ENCODE measurements around the gene PMEL. TPM values are rescaled to one million over a fixed set of nuclear protein-coding genes. Genes with fewer than 3 reads are reported as not detected.
A peak's percentile ranks its signal among the peaks of the same experiment; 100 is the strongest.
"Not testable (repeated sequence)": the region's sequence is repeated elsewhere in the genome, so short reads cannot be mapped to it uniquely, and the experiment has no call there.

Gene PMEL
- total RNA-seq, 2 donors from 2014 or later = 0.63 TPM; not detected in 1

DNA sequence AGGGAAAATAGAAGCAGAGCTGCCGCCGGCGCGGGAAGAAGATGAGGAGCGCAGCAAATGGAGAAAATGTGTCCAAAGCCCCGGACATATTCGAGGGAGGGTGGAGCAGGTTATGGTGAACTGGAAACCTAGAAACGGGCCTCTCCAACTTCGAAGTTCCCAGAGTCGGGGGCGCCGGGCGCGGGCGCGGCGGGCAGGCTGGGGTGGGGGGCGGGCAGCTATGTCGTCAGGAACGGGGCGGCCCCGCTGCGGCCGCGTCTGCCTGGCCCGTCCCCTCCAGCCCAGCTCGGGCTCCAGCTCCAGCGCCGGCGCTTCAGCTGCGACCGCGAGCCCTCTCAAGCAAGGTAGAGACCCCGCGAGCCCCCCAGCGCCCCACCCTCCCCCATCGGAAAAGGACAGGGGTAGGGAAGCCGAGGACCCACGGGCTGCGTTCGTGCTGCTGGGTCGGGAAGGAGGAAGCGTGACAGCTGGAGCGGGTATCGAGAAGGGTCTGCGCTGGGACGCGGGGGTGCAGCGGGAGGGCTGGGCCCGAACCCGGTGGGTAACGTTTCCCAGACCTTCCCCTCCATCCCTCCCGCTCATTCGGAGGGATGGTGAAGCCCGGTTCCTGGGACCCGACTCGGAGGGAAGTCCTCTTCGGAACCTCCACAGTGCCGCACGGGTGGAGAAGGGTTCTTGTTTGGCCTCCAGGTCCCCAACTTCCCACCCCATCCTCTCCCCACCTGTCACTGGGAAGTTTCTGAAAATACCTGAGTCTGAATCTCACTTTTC, 33.9 kb downstream of the PMEL start:
- H3K36me3 Mint-ChIP-seq (ENCODE audit: low read depth) = peaks cover 23% of the 10 kb centered on the region
- H3K9me3 ChIP-seq (ENCODE audit: control insufficient read depth, low read length, poor library complexity, severe bottlenecking) = no peaks in the 10 kb centered on the region
- H3K27me3 Mint-ChIP-seq = no peaks in the 10 kb centered on the region
- peaks cover 61% of the 10 kb centered on the region for H3K4me1 Mint-ChIP-seq
- no peak for ATAC-seq
- peak overlapping the region; percentile 100 for H3K27ac Mint-ChIP-seq
- H3K4me3 Mint-ChIP-seq = peak overlapping the region; percentile 100
- DNase-seq = peak in 2 of 3 donors; percentile 30 to 34

GRCh38 chr12:55931317-55931779, 34.5 kb downstream of the PMEL start:
- ATAC-seq (no peak), DNase-seq (no peak)
- Mint-ChIP-seq H3K4me3 (peak overlapping the region; percentile 100), H3K27me3 (no peaks in the 10 kb centered on the region), H3K36me3 (ENCODE audit: low read depth) (peaks cover 23% of the 10 kb centered on the region), H3K4me1 (peaks cover 59% of the 10 kb centered on the region), H3K27ac (peak overlapping the region; percentile 100)
- no peaks in the 10 kb centered on the region for H3K9me3 ChIP-seq (ENCODE audit: control insufficient read depth, low read length, poor library complexity, severe bottlenecking)

DNA sequence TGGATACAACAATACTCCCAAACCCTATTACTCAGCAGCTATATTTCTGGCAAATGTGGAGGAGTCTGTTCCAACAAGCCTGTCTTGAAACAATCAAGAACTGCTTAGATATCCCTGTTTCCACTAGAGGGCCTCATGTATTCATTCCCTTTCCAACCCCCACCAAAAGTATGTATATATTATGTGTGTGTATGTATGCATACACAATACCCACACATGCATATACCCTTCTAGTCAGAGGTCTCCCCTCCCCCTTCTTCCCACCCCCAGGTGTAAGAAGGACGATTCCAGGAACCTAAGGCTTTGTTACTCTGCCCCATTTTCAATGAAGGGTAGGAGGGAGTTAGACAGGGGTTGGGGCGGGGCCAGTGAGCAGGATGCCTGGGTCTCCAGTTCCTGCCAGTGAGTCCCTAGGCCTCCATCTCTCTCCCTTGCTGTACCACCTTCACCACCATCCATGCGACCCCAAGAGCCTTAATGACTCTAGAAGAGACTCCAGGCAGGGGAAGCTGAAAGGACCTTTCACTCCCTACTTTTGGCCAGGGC, 35.0 kb downstream of the PMEL start, which contains the start of gene DGKA:
TSS of gene DGKA (plus strand) at position 392 of the 546 bp plus-strand sequence. CDS start 5,342 bp downstream, outside the sequence.
- Mint-ChIP-seq H3K4me1 (peaks cover 60% of the 10 kb centered on the region), H3K27ac (peak within 1 kb of the TSS; percentile 100), H3K27me3 (no peaks in the 10 kb centered on the region), H3K4me3 (peak within 1 kb of the TSS; percentile 100), H3K36me3 (ENCODE audit: low read depth) (peaks cover 20% of the 10 kb centered on the region)
- no peaks in the 10 kb centered on the region for H3K9me3 ChIP-seq (ENCODE audit: control insufficient read depth, low read length, poor library complexity, severe bottlenecking)
- peak; percentile 32 for ATAC-seq
- DNase-seq = peak; percentile 46 to 51 (median 51)

DNA sequence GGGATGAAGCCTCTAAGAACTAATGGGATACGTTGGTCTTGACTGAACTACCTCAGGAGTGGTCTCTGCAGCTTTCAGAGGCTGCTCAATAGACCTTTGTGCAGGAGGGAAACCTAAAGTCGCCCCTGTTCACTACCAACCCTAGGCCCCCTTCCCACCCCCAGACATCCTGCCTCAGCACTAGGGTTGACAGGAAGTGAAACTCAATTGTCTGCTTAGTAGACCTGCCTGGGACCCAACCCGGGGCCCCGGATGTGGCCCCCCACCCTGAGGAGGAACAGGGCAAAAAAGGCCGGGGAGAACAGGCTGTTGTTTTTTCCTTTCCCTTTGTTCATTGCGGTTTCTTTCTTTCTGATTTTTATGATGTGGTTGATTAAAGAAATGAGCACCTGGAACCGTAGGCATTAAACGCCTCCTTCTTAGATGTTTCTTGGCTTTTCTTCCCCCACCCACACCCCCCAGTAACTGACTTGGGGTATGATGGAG, 36.5 kb downstream of the PMEL start:
- H3K4me1 Mint-ChIP-seq = peaks cover 60% of the 10 kb centered on the region
- peak overlapping the region; percentile 100 for H3K4me3 Mint-ChIP-seq
- H3K36me3 Mint-ChIP-seq (ENCODE audit: low read depth) = peaks cover 23% of the 10 kb centered on the region
- peak; percentile 67 to 84 (median 70) for DNase-seq
- no peaks in the 10 kb centered on the region for H3K9me3 ChIP-seq (ENCODE audit: control insufficient read depth, low read length, poor library complexity, severe bottlenecking)
- ATAC-seq = peak; percentile 71
- peak overlapping the region; percentile 100 for H3K27ac Mint-ChIP-seq
- H3K27me3 Mint-ChIP-seq = no peaks in the 10 kb centered on the region

- peak; percentile 9 for ATAC-seq
- Mint-ChIP-seq H3K27me3 (no peaks in the 10 kb centered on the region), H3K4me1 (peaks cover 60% of the 10 kb centered on the region), H3K27ac (peak within 1 kb of the TSS; percentile 100), H3K36me3 (ENCODE audit: low read depth) (peaks cover 20% of the 10 kb centered on the region), H3K4me3 (peak within 1 kb of the TSS; percentile 100)
- DNase-seq = peak; percentile 22 to 47 (median 27)
- H3K9me3 ChIP-seq (ENCODE audit: control insufficient read depth, low read length, poor library complexity, severe bottlenecking) = no peaks in the 10 kb centered on the region
Measured at GRCh38 chr12:55927588-55928502, 38.0 kb downstream of the PMEL start, which contains the start of gene PYM1. TSS of gene PYM1 (minus strand) at chr12:55927894. CDS start at chr12:55927761, 133 bp downstream.

GRCh38 chr12:55926738-55927587, 38.9 kb downstream of the PMEL start:
- Mint-ChIP-seq H3K4me3 (peak overlapping the region; percentile 98), H3K4me1 (peaks cover 63% of the 10 kb centered on the region), H3K36me3 (ENCODE audit: low read depth) (peaks cover 20% of the 10 kb centered on the region), H3K27me3 (no peaks in the 10 kb centered on the region), H3K27ac (peak overlapping the region; percentile 100)
- DNase-seq = peak; percentile 70 to 87 (median 81)
- H3K9me3 ChIP-seq (ENCODE audit: control insufficient read depth, low read length, poor library complexity, severe bottlenecking) = no peaks in the 10 kb centered on the region
- peak; percentile 53 for ATAC-seq

GRCh38 chr12:55925870-55926737, 39.7 kb downstream of the PMEL start:
- peak overlapping the region; percentile 98 for H3K4me3 Mint-ChIP-seq
- H3K9me3 ChIP-seq (ENCODE audit: control insufficient read depth, low read length, poor library complexity, severe bottlenecking) = no peaks in the 10 kb centered on the region
- H3K27me3 Mint-ChIP-seq = no peaks in the 10 kb centered on the region
- H3K4me1 Mint-ChIP-seq = peaks cover 62% of the 10 kb centered on the region
- ATAC-seq = no peak
- DNase-seq = no peak
- peaks cover 14% of the 10 kb centered on the region for H3K36me3 Mint-ChIP-seq (ENCODE audit: low read depth)
- peak overlapping the region; percentile 100 for H3K27ac Mint-ChIP-seq

- Mint-ChIP-seq H3K36me3 (ENCODE audit: low read depth) (peaks cover 13% of the 10 kb centered on the region), H3K4me1 (peaks cover 58% of the 10 kb centered on the region), H3K27me3 (no peaks in the 10 kb centered on the region), H3K4me3 (peak overlapping the region; percentile 98), H3K27ac (peak overlapping the region; percentile 100)
- ATAC-seq = no peak
- no peak for DNase-seq
- H3K9me3 ChIP-seq (ENCODE audit: control insufficient read depth, low read length, poor library complexity, severe bottlenecking) = no peaks in the 10 kb centered on the region
Measured at GRCh38 chr12:55925371-55925770, 40.5 kb downstream of the PMEL start.

DNA sequence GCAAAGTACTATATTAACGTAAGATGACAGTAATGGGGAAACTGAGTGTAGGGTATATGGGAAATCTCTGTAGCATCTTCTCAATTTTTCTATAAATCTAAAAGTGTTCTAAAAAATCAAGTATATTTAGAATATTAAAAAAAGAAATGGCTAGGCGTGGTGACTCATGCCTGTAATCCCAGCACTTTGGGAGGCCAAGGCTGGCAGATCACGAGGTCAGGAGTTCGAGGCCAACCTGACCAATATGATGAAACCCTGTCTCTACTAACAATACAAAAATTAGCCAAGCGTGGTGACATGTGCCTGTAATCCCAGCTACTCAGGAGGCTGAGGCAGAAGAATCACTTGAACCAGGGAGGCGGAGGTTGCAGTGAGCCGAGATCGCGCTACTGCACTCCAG, 42.2 kb downstream of the PMEL start:
- peaks cover 48% of the 10 kb centered on the region for H3K4me1 Mint-ChIP-seq
- H3K27ac Mint-ChIP-seq = peak overlapping the region; percentile 100
- DNase-seq; H3K4me3 Mint-ChIP-seq; H3K9me3 ChIP-seq (ENCODE audit: control insufficient read depth, low read length, poor library complexity, severe bottlenecking); ATAC-seq; H3K27me3 Mint-ChIP-seq: not testable (repeated sequence)
- peaks cover 13% of the 10 kb centered on the region for H3K36me3 Mint-ChIP-seq (ENCODE audit: low read depth)

- ATAC-seq (no peak), DNase-seq (no peak)
- peaks cover 9% of the 10 kb centered on the region for H3K36me3 Mint-ChIP-seq (ENCODE audit: low read depth)
- peak overlapping the region; percentile 66 for H3K27ac Mint-ChIP-seq
- peaks cover 44% of the 10 kb centered on the region for H3K4me1 Mint-ChIP-seq
- H3K4me3 Mint-ChIP-seq = peak overlapping the region; percentile 45
- H3K9me3 ChIP-seq (ENCODE audit: control insufficient read depth, low read length, poor library complexity, severe bottlenecking) = no peaks in the 10 kb centered on the region
- H3K27me3 Mint-ChIP-seq = no peaks in the 10 kb centered on the region
Measured at GRCh38 chr12:55922126-55922525, 43.7 kb downstream of the PMEL start.

GRCh38 chr12:55919032-55919431, 46.8 kb downstream of the PMEL start:
- not testable (repeated sequence) for H3K4me3 Mint-ChIP-seq; H3K9me3 ChIP-seq (ENCODE audit: control insufficient read depth, low read length, poor library complexity, severe bottlenecking); ATAC-seq; DNase-seq; H3K27me3 Mint-ChIP-seq; H3K36me3 Mint-ChIP-seq (ENCODE audit: low read depth)
- Mint-ChIP-seq H3K27ac (peak overlapping the region; percentile 63), H3K4me1 (peaks cover 34% of the 10 kb centered on the region)
